Endometrial microvascular endothelial cells (primary cell): ENCODE measurements around the gene ZP1. TPM values are rescaled to one million over a fixed set of nuclear protein-coding genes. Genes with fewer than 3 reads are reported as not detected.
"Not testable (repeated sequence)": the region's sequence is repeated elsewhere in the genome, so short reads cannot be mapped to it uniquely, and the experiment has no call there.

Source experiments
- in situ Hi-C: cut with HindIII; loops from 2 replicates; pipeline ENCODE4 v1.10.0; 2017; ENCODE audit warnings: low sequenced_read_pairs, low pct_unique_long_range_greater_than_20kb; ENCODE audit errors: inconsistent ontology term
- total RNA-seq: library from RNA; depleted of rRNA; stranded (reverse); fragments of >200 nt; gene quantifications from one replicate; pipeline ENCODE4 v1.2.3, GENCODE V29; 2015; ENCODE audit errors: inconsistent ontology term

The ZP1 gene
- total RNA-seq, 1 donor from 2014 or later: not detected

GRCh38 chr11:60900673-60901404 is 33.5 kb downstream of the ZP1 start:
- in situ Hi-C loops: no loop called here

- in situ Hi-C loops: no loop called here
Measured at GRCh38 chr11:60902625-60903024, 35.3 kb downstream of the ZP1 start.

GRCh38 chr11:60905047-60905446 is 37.7 kb downstream of the ZP1 start:
- in situ Hi-C loops: no loop called here

GRCh38 chr11:60905551-60906113 is 38.3 kb downstream of the ZP1 start:
- in situ Hi-C loops: no loop called here

- in situ Hi-C loops: no loop called here
Measured at GRCh38 chr11:60906132-60906972, 39.0 kb downstream of the ZP1 start, which contains the start of gene PRPF19. Gene PRPF19 (minus strand): TSS chr11:60906585. CDS start chr11:60906382, 203 bp downstream.

- in situ Hi-C loops: no loop called here
Measured at GRCh38 chr11:60908803-60909202, 41.5 kb downstream of the ZP1 start.

- in situ Hi-C loops: not testable (repeated sequence)
Measured at GRCh38 chr11:60909680-60910280, 42.4 kb downstream of the ZP1 start.

GRCh38 chr11:60910281-60910687 is 42.9 kb downstream of the ZP1 start:
- in situ Hi-C loops: no loop called here

- in situ Hi-C loops: no loop called here
Measured at GRCh38 chr11:60910711-60911380, 43.5 kb downstream of the ZP1 start.

- in situ Hi-C loops: no loop called here
Measured at GRCh38 chr11:60912223-60912850, 45.0 kb downstream of the ZP1 start.

- in situ Hi-C loops: no loop called here
Measured at GRCh38 chr11:60912851-60913528, 45.6 kb downstream of the ZP1 start.

- in situ Hi-C loops: no loop called here
Measured at GRCh38 chr11:60913793-60914632, 46.7 kb downstream of the ZP1 start, which contains the start of gene TMEM109. Gene TMEM109 (plus strand): TSS chr11:60914158. CDS start chr11:60919694, 5,536 bp downstream.

GRCh38 chr11:60914633-60915247 is 47.4 kb downstream of the ZP1 start:
- in situ Hi-C loops: no loop called here

GRCh38 chr11:60915248-60915914 is 48.0 kb downstream of the ZP1 start:
- in situ Hi-C loops: no loop called here

- in situ Hi-C loops: no loop called here
Measured at GRCh38 chr11:60916669-60917206, 49.4 kb downstream of the ZP1 start.

GRCh38 chr11:60917267-60917666 is 49.9 kb downstream of the ZP1 start:
- in situ Hi-C loops: no loop called here
